Measurements from ENCODE around the gene CD47.

GRCh38 chr3:108008106-108008505 lies 82.7 kb downstream of the CD47 start:
- TF ChIP-seq, protein P1, sequence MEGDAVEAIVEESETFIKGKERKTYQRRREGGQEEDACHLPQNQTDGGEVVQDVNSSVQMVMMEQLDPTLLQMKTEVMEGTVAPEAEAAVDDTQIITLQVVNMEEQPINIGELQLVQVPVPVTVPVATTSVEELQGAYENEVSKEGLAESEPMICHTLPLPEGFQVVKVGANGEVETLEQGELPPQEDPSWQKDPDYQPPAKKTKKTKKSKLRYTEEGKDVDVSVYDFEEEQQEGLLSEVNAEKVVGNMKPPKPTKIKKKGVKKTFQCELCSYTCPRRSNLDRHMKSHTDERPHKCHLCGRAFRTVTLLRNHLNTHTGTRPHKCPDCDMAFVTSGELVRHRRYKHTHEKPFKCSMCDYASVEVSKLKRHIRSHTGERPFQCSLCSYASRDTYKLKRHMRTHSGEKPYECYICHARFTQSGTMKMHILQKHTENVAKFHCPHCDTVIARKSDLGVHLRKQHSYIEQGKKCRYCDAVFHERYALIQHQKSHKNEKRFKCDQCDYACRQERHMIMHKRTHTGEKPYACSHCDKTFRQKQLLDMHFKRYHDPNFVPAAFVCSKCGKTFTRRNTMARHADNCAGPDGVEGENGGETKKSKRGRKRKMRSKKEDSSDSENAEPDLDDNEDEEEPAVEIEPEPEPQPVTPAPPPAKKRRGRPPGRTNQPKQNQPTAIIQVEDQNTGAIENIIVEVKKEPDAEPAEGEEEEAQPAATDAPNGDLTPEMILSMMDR (IDR thresholded peaks at IDR 0.05): no peak
- TF ChIP-seq TCF7L2 (IDR thresholded peaks at IDR 0.05; ENCODE audit: low read depth, low read length): no peak
- no peak for TF ChIP-seq POLR2AphosphoS5 (IDR thresholded peaks at IDR 0.05; ENCODE audit: low read depth, low read length)

Measured in Panc1 (cell line).